Neural cell (in vitro differentiated cells): ENCODE results near the gene MPND.

Experiments used
- EP300 ChIP-seq: fragments of 450-650 bp; conservative IDR thresholded peaks from 2 replicates; pipeline ENCODE4 v1.6.1; 2014; ENCODE audit warnings: antibody characterized with exemption, mild to moderate bottlenecking, moderate library complexity; ENCODE audit not compliant: poor library complexity, severe bottlenecking
- EZH2 ChIP-seq: fragments of 200-600, 300-800 bp; shearing (Covaris generic), sonication (generic); IDR thresholded peaks from 2 replicates; pipeline ENCODE4 v1.6.1; 2014; ENCODE audit warnings: antibody characterized with exemption, low read length, borderline replicate concordance, mild to moderate bottlenecking; ENCODE audit not compliant: insufficient read depth, poor library complexity, severe bottlenecking
- MXI1 ChIP-seq: fragments of 450-650 bp; conservative IDR thresholded peaks from 2 replicates; pipeline ENCODE4 v1.6.1; 2014; ENCODE audit warnings: antibody characterized with exemption, mild to moderate bottlenecking; ENCODE audit not compliant: poor library complexity, severe bottlenecking
- POLR2AphosphoS5 ChIP-seq: IDR thresholded peaks from 2 replicates; pipeline ENCODE4 v1.6.1; 2012
- RAD21 ChIP-seq: fragments of 450-650 bp; conservative IDR thresholded peaks from 2 replicates; pipeline ENCODE4 v1.6.1; 2014; ENCODE audit warnings: antibody characterized with exemption, mild to moderate bottlenecking, moderate library complexity
- SMC3 ChIP-seq: fragments of 450-650 bp; conservative IDR thresholded peaks from 2 replicates; pipeline ENCODE4 v1.6.1; 2014; ENCODE audit warnings: antibody characterized with exemption, mild to moderate bottlenecking, moderate library complexity; ENCODE audit not compliant: poor library complexity
- TAF1 ChIP-seq: IDR thresholded peaks from 2 replicates; pipeline ENCODE4 v1.6.1; 2012; ENCODE audit warnings: low read depth
- TF ChIP-seq, protein P1 (sequence below): fragments of 450-650 bp; IDR thresholded peaks from 2 replicates; pipeline ENCODE4 v1.5.1; 2014; ENCODE audit warnings: antibody characterized with exemption, mild to moderate bottlenecking, moderate library complexity; ENCODE audit not compliant: poor library complexity, severe bottlenecking
- TF ChIP-seq, protein P2 (sequence below): IDR thresholded peaks from 2 replicates; pipeline ENCODE4 v1.6.1; 2012; ENCODE audit warnings: borderline replicate concordance

DNA sequence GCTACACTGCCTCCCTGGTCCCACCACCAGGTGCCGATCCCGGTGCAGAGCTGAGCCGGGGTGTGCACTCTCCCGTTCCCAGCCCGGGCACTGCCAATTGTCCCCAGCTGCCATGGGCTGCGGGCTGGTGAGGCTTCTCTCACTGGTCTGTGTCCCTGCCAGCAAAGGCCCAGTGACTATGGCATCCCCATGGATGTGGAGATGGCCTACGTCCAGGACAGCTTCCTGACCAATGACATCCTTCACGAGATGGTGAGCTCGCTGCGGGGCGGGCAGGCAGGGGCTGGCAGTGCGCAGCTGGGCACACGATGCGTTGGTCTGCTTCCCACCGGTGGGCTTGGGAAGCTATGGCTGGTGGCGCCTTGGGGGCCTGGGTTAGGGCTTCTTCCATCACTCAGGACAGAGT is 14.6 kb downstream of the MPND start:
- TF ChIP-seq EZH2: no peak
- no peak for TF ChIP-seq POLR2AphosphoS5
- TF ChIP-seq, protein P1, sequence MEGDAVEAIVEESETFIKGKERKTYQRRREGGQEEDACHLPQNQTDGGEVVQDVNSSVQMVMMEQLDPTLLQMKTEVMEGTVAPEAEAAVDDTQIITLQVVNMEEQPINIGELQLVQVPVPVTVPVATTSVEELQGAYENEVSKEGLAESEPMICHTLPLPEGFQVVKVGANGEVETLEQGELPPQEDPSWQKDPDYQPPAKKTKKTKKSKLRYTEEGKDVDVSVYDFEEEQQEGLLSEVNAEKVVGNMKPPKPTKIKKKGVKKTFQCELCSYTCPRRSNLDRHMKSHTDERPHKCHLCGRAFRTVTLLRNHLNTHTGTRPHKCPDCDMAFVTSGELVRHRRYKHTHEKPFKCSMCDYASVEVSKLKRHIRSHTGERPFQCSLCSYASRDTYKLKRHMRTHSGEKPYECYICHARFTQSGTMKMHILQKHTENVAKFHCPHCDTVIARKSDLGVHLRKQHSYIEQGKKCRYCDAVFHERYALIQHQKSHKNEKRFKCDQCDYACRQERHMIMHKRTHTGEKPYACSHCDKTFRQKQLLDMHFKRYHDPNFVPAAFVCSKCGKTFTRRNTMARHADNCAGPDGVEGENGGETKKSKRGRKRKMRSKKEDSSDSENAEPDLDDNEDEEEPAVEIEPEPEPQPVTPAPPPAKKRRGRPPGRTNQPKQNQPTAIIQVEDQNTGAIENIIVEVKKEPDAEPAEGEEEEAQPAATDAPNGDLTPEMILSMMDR: no peak
- no peak for TF ChIP-seq RAD21
- TF ChIP-seq SMC3: no peak
- no peak for TF ChIP-seq TAF1
- no peak for TF ChIP-seq EP300
- TF ChIP-seq, protein P2, sequence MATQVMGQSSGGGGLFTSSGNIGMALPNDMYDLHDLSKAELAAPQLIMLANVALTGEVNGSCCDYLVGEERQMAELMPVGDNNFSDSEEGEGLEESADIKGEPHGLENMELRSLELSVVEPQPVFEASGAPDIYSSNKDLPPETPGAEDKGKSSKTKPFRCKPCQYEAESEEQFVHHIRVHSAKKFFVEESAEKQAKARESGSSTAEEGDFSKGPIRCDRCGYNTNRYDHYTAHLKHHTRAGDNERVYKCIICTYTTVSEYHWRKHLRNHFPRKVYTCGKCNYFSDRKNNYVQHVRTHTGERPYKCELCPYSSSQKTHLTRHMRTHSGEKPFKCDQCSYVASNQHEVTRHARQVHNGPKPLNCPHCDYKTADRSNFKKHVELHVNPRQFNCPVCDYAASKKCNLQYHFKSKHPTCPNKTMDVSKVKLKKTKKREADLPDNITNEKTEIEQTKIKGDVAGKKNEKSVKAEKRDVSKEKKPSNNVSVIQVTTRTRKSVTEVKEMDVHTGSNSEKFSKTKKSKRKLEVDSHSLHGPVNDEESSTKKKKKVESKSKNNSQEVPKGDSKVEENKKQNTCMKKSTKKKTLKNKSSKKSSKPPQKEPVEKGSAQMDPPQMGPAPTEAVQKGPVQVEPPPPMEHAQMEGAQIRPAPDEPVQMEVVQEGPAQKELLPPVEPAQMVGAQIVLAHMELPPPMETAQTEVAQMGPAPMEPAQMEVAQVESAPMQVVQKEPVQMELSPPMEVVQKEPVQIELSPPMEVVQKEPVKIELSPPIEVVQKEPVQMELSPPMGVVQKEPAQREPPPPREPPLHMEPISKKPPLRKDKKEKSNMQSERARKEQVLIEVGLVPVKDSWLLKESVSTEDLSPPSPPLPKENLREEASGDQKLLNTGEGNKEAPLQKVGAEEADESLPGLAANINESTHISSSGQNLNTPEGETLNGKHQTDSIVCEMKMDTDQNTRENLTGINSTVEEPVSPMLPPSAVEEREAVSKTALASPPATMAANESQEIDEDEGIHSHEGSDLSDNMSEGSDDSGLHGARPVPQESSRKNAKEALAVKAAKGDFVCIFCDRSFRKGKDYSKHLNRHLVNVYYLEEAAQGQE: no peak
- TF ChIP-seq MXI1: no peak
